Lung microvascular endothelial cell (primary cell): ENCODE measurements around the gene RALGDS. TPM values are rescaled to one million over a fixed set of nuclear protein-coding genes. Genes with fewer than 3 reads are reported as not detected.

Experiments used
- DNase-seq, 2 donors: peaks; one replicate each; pipeline versions ENCODE4 v3.0.0 to v3.0.0-alpha.2; 2010; ENCODE audit warnings: low read depth in 2 of 2
- total RNA-seq: library from RNA; depleted of rRNA; stranded (reverse); fragments of >200 nt; gene quantifications from 2 replicates; pipeline ENCODE4 v1.2.1, GENCODE V29; 2014

RALGDS gene
- total RNA-seq, 1 donor from 2014 or later: 37.5 TPM

- no peak for DNase-seq
These were observed 391 bp downstream of the RALGDS start for GRCh38 chr9:133120501-133121197.

DNA sequence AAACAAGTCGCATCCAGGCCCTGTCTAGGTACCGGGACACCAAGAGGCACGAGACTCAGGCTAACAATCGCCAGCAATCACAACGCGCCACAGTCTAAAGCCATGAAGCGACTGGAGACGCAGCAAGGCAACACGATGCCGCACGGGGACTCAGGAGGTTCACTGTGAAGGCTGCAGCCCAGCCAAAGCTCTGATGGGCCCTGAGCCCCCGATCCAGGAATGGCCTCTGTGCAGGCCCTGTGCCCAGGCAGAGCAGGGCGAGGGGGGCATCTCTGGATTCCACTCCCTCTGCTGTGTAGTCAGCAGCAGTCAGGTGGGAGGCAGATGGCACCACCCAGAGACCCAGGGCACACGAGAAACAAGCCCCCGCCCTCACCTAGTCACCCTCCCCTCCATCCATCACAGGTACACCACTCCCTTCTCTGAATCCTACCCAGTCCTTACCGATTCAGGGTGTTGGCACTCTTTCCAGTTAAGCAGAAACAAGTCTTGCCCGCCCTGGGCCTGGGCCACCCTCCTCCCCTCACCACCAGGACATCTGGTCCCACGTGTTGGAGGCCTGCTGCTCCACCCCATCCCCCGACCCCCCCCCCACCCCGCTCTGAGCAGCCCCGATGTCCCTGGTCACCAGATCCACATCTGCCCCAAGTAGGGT, 1.1 kb downstream of the RALGDS start:
- DNase-seq: peak in 1 of 2 donors; percentile 47

- peak; percentile 65 to 95 for DNase-seq
These were observed 1.8 kb downstream of the RALGDS start for GRCh38 chr9:133119103-133119845.

GRCh38 chr9:133118568-133118967, 2.5 kb downstream of the RALGDS start:
- no peak for DNase-seq

DNA sequence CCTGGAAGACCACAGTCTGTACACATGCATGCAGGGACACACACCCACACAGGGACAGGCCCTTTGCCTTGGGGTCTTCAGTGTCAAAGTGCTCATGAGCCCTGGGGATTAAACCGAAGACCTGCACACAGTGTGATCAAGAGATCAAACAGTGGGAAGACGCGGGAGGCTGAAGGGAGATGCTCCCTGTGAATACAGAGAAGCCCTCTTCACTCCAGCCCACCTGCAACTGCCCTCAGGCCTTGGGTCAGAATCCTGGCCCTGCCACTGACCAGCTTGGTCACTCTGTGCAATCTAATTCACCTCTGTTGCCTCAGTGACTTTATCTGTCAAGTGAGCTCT, 2.9 kb downstream of the RALGDS start:
- DNase-seq: no peak

DNA sequence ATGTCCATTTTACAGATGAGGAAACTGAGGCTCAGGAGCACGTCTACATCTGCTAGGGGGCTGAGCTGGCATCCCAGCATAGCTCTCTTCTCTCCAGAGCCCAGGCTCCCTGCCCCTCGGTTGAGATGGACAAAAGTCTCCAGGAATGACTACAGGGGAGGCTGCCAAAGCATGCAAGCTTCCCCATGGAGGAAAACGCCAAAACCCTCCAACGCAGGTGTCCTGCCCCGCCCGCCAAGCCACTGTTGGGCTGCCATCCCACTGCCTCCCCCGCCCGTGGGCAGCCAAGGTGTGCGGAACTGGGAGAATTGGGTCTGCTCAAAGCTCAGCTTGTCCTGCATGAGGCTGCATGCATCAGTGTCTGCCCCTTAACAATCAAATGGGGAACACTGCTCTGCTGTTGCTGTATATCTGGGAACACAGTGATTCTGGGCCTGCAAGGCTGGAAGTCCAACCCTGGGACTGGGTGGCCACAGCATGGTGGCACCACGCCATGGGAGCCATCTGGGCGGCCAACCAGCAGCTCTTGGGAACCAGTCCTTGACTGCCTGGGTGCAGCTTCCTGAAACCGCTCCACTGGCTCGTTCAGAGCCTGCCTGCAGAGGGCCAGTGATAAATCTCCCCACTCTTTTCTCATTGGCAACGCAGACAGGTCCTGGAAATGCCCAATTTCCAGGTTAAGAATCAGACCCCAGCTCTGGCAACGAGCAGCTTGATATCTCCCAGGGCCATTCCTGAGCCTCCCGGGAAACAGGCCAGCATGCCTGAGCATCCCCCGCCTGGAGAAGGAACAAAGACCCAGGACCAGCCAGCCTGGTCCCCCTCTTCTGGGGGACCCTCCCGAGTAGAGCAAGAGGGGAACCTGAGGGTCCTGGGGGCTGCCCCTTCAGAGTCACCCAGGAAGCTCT, 3.5 kb downstream of the RALGDS start:
- no peak for DNase-seq

GRCh38 chr9:133116346-133117231, 4.5 kb downstream of the RALGDS start:
- no peak for DNase-seq

DNA sequence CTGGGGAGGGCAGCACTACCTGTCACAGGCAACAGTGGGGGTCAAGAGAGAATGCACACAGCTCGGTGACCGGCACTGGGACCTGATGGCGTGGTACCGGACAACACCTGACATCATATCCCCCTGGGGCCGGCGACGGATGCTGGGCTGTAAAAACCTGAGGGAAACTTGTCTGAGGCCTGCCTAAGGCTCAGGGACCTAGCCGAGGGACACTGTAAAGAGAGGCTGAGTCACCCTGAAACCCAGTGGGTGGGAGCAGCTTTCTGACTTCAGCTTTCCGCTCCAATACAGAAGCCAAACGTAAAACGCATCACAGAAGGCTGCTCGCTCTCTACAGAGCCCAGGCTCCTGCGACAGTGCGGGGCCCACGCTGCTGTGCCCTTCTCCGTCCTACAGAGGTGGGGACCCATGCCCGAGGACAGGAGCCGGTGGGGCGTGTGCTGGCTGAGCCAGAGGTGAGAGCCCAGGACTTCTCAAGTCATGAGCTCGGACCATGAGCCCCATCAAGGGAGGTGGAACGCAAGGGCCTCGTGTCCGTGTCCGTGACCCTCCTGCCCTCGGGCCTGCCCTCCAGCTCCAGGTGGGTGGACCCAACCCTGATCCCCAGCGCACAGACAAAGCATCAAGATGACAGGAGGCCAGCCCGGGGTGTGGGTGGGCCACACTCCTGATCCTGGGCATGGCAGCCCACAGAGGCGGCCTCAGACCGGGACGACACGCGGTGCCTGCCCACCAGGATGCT, 5.3 kb downstream of the RALGDS start:
- no peak for DNase-seq

GRCh38 chr9:133114886-133115603, 6.0 kb downstream of the RALGDS start:
- DNase-seq: no peak

DNA sequence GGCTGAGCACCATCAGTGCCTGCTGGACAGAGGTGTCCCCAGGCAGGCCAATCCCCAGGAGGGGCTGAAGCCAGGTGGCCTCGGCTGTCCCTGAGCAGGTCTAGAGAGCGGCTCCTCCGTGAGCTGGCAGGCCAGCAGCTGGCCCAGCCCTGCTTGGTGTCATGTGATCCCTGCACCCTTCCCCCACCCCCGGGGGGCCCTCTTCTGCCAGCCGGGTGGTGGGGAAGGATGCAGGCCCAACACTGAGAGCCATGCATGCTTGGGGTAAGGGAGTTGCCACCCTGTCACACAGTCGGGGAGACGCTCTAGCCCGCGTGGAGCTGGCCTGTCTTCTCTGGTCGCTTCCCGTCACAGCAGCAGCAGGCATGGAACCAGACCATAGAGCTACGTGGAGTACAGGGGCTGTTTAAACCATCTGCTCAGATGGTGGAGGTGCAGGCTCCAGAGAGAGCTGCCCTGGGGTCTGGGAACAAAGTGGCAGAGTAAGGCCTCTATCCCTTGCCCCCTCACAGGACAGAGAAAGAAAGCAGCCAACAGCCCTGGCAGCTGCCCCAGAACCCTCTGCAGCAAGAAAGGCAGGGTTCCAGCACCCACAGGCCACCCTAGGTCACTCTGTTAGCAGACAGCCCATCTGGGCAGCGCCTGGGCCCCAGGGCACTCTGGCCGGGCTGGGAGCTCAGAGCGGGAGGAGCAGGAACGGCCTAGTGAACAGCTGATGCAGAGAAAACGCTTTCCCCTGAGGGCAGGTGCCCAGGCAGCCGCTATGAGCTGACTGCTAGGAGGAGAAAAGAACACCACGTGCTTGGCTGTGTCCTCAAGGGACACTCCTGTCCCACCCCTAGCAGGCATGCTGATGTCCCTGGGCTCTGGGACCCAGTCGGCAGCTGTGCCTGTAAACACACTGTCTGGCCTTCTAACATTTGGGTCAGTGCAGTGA, 6.8 kb downstream of the RALGDS start:
- DNase-seq: no peak

GRCh38 chr9:133113163-133113948, 7.7 kb downstream of the RALGDS start:
- peak; percentile 41 for DNase-seq

DNA sequence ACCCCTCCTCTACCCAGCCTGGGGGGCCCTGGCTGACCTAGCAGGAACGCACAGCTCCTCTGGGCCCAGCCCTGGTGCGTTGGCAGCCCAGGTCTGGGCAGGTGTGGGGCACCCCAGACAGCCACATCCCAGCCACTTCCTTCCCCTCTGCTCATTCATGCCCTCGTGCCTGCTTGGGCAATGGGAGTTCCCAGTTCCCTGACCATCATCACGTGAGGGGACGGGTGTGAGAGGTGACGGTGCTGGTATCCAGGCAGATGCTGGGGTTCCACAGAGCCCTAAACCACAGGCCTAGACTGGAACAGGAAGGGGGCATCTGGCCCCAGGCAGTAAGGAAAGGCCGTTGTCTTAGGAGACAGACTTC, 8.4 kb downstream of the RALGDS start:
- DNase-seq: peak in 1 of 2 donors; percentile 31

- no peak for DNase-seq
These were observed 9.0 kb downstream of the RALGDS start for GRCh38 chr9:133111808-133112662.

- no peak for DNase-seq
These were observed 10.9 kb downstream of the RALGDS start for GRCh38 chr9:133109931-133110650.

- DNase-seq: no peak
These were observed 12.0 kb downstream of the RALGDS start for GRCh38 chr9:133108794-133109641.
